Measurements from ENCODE around the gene ZNF423. TPM values are rescaled to one million over a fixed set of nuclear protein-coding genes. Genes with fewer than 3 reads are reported as not detected.

ZNF423 gene
- total RNA-seq, 1 donor from 2014 or later, result 3.9 TPM

- DNase-seq (ENCODE audit: low read depth in 2 of 2), result no peak
These were observed 296.7 kb downstream of the ZNF423 start for GRCh38 chr16:49559242-49559641.

- no peak for DNase-seq (ENCODE audit: low read depth in 2 of 2)
These were observed 297.5 kb downstream of the ZNF423 start for GRCh38 chr16:49558451-49558850.

- DNase-seq (ENCODE audit: low read depth in 2 of 2), result peak in 1 of 2 donors; percentile 38
These were observed 299.1 kb downstream of the ZNF423 start for GRCh38 chr16:49556606-49557446.

GRCh38 chr16:49556249-49556605, 299.7 kb downstream of the ZNF423 start:
- DNase-seq (ENCODE audit: low read depth in 2 of 2), result no peak

- DNase-seq (ENCODE audit: low read depth in 2 of 2), result no peak
These were observed 301.2 kb downstream of the ZNF423 start for GRCh38 chr16:49554681-49555080.

GRCh38 chr16:49552313-49552928, 303.5 kb downstream of the ZNF423 start:
- no peak for DNase-seq (ENCODE audit: low read depth in 2 of 2)

- DNase-seq (ENCODE audit: low read depth in 2 of 2), result no peak
These were observed 305.2 kb downstream of the ZNF423 start for GRCh38 chr16:49550666-49551065.

GRCh38 chr16:49550140-49550539, 305.8 kb downstream of the ZNF423 start:
- DNase-seq (ENCODE audit: low read depth in 2 of 2), result no peak

GRCh38 chr16:49548325-49548970, 307.5 kb downstream of the ZNF423 start:
- no peak for DNase-seq (ENCODE audit: low read depth in 2 of 2)

- DNase-seq (ENCODE audit: low read depth in 2 of 2), result no peak
These were observed 308.5 kb downstream of the ZNF423 start for GRCh38 chr16:49547448-49547847.

- DNase-seq (ENCODE audit: low read depth in 2 of 2), result no peak
These were observed 309.2 kb downstream of the ZNF423 start for GRCh38 chr16:49546735-49547134.

GRCh38 chr16:49545741-49546448, 310.0 kb downstream of the ZNF423 start:
- DNase-seq (ENCODE audit: low read depth in 2 of 2), result no peak

- DNase-seq (ENCODE audit: low read depth in 2 of 2), result no peak
These were observed 310.7 kb downstream of the ZNF423 start for GRCh38 chr16:49545243-49545642.

- no peak for DNase-seq (ENCODE audit: low read depth in 2 of 2)
These were observed 311.1 kb downstream of the ZNF423 start for GRCh38 chr16:49544828-49545227.

- no peak for DNase-seq (ENCODE audit: low read depth in 2 of 2)
These were observed 312.3 kb downstream of the ZNF423 start for GRCh38 chr16:49543631-49543946.

- no peak for DNase-seq (ENCODE audit: low read depth in 2 of 2)
These were observed 312.8 kb downstream of the ZNF423 start for GRCh38 chr16:49542946-49543630.

GRCh38 chr16:49542391-49542891, 313.5 kb downstream of the ZNF423 start:
- DNase-seq (ENCODE audit: low read depth in 2 of 2), result no peak

GRCh38 chr16:49540836-49541235, 315.1 kb downstream of the ZNF423 start:
- no peak for DNase-seq (ENCODE audit: low read depth in 2 of 2)

GRCh38 chr16:49539758-49540157, 316.2 kb downstream of the ZNF423 start:
- no peak for DNase-seq (ENCODE audit: low read depth in 2 of 2)

- no peak for DNase-seq (ENCODE audit: low read depth in 2 of 2)
These were observed 317.9 kb downstream of the ZNF423 start for GRCh38 chr16:49537924-49538459.
